ENCODE data around the gene TDRD9. TPM values are rescaled to one million over a fixed set of nuclear protein-coding genes. Genes with fewer than 3 reads are reported as not detected.

TDRD9 gene
- total RNA-seq, 1 donor from 2014 or later: 8.5 TPM

DNA sequence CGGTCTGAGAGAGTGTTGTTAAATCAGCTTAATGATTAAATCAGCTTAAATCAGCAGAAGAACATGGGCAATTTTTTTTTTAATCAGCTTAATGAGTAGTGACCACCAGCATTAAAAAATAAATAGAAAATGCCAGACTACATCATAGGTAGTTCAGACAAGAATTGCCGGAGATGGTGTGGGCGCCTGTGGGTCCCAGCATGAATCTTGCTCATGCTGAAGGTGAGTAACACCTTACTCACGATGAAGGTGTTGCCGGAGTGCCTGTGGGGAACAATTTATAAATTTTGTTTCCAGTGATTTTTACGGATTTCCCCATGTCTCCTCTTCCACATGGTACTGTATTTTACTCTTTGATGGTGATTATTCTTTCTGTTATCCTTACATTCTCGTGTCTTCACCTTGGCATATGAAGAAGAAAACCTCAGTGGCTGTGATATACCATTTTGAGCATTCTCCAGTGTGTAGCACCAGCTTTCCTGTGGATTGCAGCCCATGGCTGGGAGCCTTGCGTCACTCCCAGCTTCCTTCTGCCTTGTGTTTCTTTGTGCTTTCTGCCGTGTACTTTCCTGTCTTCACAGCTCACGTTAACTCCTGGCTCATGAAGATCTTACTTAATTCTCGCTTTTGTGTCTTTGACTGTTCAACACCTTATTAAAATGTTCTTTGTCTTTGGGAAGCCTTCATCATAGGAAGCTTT, 4.7 kb downstream of the TDRD9 start:
- intact Hi-C loops (cut with DNase I): no loop called here

GRCh38 chr14:103935102-103935501, 6.8 kb downstream of the TDRD9 start:
- Histone ChIP-seq H3K4me3 (no peak overlapping the region), H3K4me1 (no peaks in the 10 kb centered on the region), H3K27ac (no peak overlapping the region), H3K36me3 (no peaks in the 10 kb centered on the region), H3K9me3 (no peaks in the 10 kb centered on the region), H3K27me3 (ENCODE audit: low read depth) (no peaks in the 10 kb centered on the region)
- TF ChIP-seq, protein P1, sequence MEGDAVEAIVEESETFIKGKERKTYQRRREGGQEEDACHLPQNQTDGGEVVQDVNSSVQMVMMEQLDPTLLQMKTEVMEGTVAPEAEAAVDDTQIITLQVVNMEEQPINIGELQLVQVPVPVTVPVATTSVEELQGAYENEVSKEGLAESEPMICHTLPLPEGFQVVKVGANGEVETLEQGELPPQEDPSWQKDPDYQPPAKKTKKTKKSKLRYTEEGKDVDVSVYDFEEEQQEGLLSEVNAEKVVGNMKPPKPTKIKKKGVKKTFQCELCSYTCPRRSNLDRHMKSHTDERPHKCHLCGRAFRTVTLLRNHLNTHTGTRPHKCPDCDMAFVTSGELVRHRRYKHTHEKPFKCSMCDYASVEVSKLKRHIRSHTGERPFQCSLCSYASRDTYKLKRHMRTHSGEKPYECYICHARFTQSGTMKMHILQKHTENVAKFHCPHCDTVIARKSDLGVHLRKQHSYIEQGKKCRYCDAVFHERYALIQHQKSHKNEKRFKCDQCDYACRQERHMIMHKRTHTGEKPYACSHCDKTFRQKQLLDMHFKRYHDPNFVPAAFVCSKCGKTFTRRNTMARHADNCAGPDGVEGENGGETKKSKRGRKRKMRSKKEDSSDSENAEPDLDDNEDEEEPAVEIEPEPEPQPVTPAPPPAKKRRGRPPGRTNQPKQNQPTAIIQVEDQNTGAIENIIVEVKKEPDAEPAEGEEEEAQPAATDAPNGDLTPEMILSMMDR (IDR thresholded peaks at IDR 0.05): no peak
- intact Hi-C loops (cut with DNase I): no loop called here
- no peak for ATAC-seq
- no peak for DNase-seq

More for the DNA sequence above, 4.7 kb downstream of the TDRD9 start:
- Histone ChIP-seq H3K27ac (no peak overlapping the region), H3K4me3 (no peak overlapping the region), H3K27me3 (ENCODE audit: low read depth) (no peaks in the 10 kb centered on the region), H3K36me3 (no peaks in the 10 kb centered on the region), H3K9me3 (no peaks in the 10 kb centered on the region), H3K4me1 (no peaks in the 10 kb centered on the region)
- TF ChIP-seq, protein P1 (IDR thresholded peaks at IDR 0.05): no peak
- DNase-seq (no peak), ATAC-seq (no peak)

GRCh38 chr14:103941462-103941861, 13.2 kb downstream of the TDRD9 start:
- Histone ChIP-seq H3K27ac (no peak overlapping the region), H3K36me3 (no peaks in the 10 kb centered on the region), H3K4me1 (no peaks in the 10 kb centered on the region), H3K27me3 (ENCODE audit: low read depth) (peaks cover 4% of the 10 kb centered on the region), H3K4me3 (no peak overlapping the region), H3K9me3 (no peaks in the 10 kb centered on the region)
- DNase-seq (no peak), ATAC-seq (no peak)
- TF ChIP-seq, protein P1 (IDR thresholded peaks at IDR 0.05): no peak
- intact Hi-C loops (cut with DNase I): no loop called here

GRCh38 chr14:103941973-103942736, 13.9 kb downstream of the TDRD9 start, which contains the start of gene RD3L:
Gene RD3L, minus strand, starts transcription at chr14:103942529. Its CDS starts 834 bp downstream, at chr14:103941695.
- ATAC-seq: no peak
- Histone ChIP-seq H3K4me1 (no peaks in the 10 kb centered on the region), H3K36me3 (no peaks in the 10 kb centered on the region), H3K27ac (no peak within 1 kb of the TSS), H3K27me3 (ENCODE audit: low read depth) (peaks cover 4% of the 10 kb centered on the region), H3K9me3 (no peaks in the 10 kb centered on the region), H3K4me3 (no peak within 1 kb of the TSS)
- intact Hi-C loops (cut with DNase I): no loop called here
- TF ChIP-seq, protein P1 (IDR thresholded peaks at IDR 0.05): no peak
- no peak for DNase-seq

DNA sequence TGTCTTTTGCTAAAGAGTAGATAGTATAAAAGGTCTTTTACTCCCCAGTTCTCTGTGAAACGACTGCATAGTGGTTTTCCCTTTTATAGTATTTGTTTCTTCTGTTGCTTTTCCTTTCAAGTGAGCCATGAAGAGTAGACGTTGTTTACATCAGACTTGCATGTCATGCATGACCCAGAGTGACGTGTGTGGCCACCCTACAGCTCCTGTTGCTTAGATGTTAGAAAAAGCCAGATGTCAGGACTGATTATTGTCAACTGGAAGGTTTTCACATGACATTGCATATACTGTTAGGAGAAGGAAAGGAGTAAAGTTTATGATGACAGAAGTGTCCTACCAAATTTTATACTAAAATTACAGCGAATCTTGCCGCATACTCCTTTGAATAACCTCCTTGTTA, 15.4 kb downstream of the TDRD9 start:
- no peak overlapping the region for H3K4me3 ChIP-seq
- H3K9me3 ChIP-seq: no peaks in the 10 kb centered on the region
- peaks cover 4% of the 10 kb centered on the region for H3K27me3 ChIP-seq (ENCODE audit: low read depth)
- intact Hi-C loops (cut with DNase I): no loop called here
- no peaks in the 10 kb centered on the region for H3K4me1 ChIP-seq
- ATAC-seq: no peak
- H3K27ac ChIP-seq: no peak overlapping the region
- no peak for DNase-seq
- TF ChIP-seq, protein P1 (IDR thresholded peaks at IDR 0.05): no peak
- H3K36me3 ChIP-seq: no peaks in the 10 kb centered on the region
